NCI-H2227 (cell line): Measurements from ENCODE around the gene FIZ1.
"Not testable (repeated sequence)": the region's sequence is repeated elsewhere in the genome, so short reads cannot be mapped to it uniquely, and the experiment has no call there.

Experiments used
- DNase-seq: peaks from one replicate; lab custom pipeline; 2025; ENCODE audit not compliant: unreplicated experiment; lab: John Stamatoyannopoulos, UW

The FIZ1 gene

GRCh38 chr19:55578031-55578760 is 21.1 kb downstream of the FIZ1 start:
- no peak for DNase-seq

DNA sequence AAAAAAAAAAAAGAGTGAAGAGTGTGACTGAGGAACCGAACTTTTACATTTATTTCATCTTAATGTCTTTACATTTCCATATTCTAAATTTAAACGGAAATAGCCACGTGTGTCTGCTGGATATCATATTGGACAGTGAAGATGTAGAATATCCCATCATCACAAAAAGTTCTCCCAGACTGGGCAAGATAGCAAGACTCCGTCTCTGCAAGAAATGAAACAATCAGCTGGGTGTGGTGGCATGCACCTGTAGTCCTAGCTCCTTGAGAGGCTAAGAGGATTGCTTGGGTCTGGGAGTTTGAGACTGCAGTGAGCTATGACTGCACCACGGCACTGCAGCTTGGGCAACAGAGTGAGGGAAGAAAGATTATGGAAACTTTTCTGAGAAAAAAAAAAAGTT is 22.6 kb downstream of the FIZ1 start:
- DNase-seq: no peak

- DNase-seq: not testable (repeated sequence)
Measured at GRCh38 chr19:55573929-55574328, 25.4 kb downstream of the FIZ1 start.

DNA sequence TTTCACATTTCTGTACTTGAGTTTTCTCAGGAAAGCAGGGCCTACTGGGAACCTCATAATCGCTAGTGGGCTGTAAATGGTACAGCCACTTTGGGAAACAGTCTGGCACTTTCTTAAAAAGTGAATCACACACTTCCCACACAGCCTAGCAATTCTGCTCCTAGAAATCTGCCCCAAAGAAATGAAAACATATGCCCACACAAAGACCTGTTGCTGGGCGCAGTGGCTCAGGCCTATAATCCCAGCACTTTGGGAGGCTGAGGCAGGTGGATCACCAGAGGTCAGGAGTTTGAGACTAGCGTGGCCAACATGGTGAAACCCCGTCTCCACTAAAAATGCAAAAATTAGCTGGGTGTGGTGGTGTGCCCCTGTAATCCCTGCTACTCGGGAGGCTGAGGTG is 29.8 kb downstream of the FIZ1 start:
- DNase-seq: not testable (repeated sequence)

DNA sequence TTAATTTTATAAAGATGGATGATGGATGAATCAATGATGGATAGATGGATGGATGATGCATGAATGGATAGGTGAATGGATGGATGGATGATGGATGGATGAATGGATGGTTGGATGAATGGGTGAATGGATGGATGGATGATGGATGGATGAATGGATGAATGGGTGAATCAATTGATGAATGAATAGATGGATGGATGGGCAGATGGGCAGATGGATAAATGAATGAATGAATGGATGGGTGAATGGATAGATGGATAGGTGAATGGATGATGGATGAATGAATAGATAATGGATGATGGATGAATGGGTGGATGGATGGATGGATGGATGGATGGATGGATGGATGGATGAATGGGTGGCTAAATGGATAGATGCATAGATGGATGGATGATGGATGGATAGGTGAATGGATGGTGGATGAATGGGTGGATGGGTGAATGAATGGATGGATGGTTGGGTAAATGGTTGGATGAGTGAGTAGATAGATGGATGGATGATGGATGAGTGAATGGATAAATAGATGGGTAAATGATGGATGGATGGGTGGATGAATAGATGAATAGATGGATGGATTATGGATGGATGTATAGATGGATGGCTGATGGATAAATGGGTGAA is 31.5 kb downstream of the FIZ1 start:
- no peak for DNase-seq

DNA sequence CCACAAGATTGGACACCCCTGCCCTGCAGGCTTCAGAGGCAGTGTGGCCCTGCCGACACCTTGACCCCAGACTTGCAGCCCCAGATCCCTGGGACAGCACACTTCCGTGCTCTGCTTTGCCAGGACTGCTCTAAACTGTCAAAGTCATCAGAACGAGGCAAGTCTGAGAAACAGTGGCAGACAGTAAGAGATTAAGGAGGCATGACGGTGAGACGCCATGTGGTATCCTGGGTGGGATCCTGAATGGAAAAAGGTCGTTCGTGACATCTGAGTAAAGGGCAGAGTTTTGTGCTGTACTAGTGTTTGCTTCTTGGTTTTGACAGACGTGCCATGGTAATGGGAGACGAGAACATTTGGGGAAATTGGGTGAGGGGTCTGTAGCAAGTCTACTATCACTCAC is 32.5 kb downstream of the FIZ1 start:
- DNase-seq: no peak

GRCh38 chr19:55563261-55563690 is 36.0 kb downstream of the FIZ1 start:
- DNase-seq: peak; percentile 81

GRCh38 chr19:55559684-55560083 is 39.6 kb downstream of the FIZ1 start:
- DNase-seq: no peak

- no peak for DNase-seq
Measured at GRCh38 chr19:55554741-55555152, 44.6 kb downstream of the FIZ1 start.

GRCh38 chr19:55554302-55554701 is 45.0 kb downstream of the FIZ1 start:
- DNase-seq: no peak

DNA sequence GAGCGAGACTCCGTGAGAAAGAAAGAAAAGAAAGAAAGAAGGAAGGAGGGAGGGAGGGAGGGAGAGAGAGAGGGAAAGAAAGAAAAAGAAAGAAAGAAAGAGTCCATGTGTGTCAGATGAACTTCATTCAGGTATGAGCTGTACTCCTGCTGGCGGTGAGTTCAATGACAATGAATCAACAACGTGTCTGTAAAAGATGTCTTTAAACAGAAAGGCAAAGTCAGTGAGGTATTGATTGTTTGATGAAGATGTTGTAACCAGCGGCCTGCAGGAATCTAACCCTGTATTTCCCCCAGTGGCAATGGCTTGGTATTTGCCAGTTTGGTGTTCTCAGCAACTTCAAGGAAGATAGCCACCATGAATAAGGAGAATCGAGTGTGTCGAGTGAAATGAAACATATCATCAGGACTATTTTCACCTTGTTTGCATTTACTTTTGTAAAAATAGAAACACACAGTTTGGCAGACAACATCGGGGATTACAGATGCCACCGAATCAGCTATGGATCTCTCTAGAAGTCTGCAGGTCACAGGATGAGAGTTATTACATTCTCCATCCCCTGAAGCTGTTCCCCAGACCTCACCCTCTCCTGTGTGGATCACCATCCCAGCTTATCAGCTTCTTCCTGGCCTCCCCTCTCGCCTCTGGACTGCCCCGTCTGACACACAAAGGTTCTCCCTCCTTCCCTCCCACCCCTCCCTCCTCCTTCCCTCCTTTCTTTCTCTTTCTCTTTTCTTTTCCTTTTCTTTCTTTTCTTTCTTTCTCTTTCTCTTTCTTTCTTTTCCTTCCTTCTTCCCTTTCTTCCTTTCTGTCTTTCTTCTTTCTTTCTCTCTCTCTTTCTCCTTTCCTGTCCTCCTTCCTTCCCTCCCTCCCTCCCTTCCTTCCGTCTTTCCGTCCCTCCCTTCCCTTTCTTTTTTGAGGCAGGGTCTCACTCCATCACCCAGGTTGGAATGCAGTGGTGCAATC is 45.8 kb downstream of the FIZ1 start:
- DNase-seq: no peak

DNA sequence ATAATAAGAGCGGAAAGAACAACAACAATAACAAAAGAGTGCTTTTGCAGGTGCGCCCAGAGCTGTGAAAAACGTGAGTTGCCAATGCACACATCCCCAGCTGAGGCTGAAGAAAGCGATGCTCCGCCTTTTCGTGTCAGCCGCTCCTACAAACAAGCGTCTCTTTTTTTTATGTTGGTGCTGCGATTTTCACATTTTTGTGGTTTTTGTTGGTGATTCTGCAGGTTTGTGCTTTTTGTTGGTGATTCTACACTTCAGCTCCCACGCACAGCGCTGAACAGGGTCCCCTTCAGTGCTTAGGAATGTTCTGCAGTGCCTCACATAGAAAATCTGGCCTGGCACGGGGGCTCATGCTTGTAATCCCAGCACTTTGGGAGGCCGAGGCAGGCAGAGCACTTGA is 46.7 kb downstream of the FIZ1 start:
- no peak for DNase-seq

- no peak for DNase-seq
Measured at GRCh38 chr19:55552206-55552605, 47.1 kb downstream of the FIZ1 start.

DNA sequence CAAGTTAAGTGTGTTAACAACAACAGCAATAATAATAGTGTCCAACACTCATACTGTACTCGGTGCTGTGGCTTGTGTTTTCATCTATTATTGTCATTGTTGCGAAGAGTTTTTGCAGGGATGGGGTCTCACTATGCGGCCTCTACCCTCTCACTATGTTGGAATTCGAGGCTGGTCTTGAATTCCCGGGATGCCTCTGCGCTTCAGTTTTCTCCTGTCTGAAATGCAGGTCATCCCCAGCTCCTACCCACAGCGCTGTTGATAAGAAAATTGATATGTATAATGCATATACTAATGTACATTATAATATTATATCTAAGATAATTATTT is 49.0 kb downstream of the FIZ1 start:
- no peak for DNase-seq

DNA sequence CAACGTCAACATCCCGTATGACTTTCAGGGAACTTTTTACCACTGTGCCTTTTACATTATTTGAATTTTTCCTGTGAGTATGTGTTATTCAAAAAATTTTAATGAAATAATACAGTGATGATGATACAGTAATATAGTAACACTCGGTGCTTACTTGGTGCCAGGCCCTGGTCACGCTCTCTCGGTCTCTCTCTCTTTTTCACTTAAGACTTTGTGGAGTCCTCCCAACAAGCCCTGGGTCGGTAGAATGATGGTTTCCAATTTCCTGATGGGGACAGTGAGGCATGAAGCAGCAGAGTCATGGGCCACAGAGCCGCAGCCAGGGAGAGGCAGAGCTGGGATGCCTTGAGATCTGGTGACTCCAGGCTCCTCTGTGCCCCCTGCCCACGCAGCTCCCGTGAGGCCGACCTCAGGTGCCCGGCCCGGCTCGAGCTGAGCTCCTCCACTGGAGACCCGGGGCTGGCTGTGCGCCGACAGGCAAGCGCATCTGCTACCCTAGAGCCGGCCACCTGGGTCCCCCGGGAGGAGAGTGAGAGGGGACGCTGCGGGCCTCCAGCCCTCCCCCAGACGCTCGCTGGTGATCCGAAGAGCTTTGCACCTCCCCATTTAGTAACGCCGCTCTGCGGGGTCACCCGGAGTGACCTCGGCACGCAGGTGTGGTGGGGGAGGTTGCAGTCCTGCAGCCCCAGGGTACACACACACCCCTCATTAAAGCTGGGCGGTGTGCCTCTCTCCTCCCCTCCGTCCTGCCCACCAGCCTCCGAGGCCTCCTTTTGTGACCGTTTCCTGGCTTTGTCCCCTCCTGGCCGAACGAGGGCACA is 49.6 kb downstream of the FIZ1 start:
- peak; percentile 81 for DNase-seq

- no peak for DNase-seq
Measured at GRCh38 chr19:55546822-55547614, 52.3 kb downstream of the FIZ1 start.

DNA sequence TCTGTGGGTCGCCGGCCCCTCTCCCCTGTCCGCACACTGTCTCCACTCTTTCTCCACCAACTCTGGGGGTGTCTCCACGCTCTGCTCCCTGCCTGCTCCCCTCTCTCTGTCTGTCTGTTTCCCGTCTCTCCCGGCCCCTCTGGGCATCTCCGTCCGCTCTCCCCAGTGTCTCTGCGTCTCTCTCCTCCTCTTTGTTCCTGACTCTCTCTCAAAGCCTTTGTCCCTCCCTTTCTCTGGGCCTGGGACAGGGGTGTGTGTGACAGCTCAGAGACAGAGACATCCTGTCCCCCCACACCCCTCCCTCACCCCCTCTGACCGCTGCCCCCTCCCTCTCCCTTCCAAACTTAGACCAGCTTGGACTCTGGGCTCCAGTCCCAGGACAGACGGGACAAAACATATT is 53.3 kb downstream of the FIZ1 start:
- no peak for DNase-seq

DNA sequence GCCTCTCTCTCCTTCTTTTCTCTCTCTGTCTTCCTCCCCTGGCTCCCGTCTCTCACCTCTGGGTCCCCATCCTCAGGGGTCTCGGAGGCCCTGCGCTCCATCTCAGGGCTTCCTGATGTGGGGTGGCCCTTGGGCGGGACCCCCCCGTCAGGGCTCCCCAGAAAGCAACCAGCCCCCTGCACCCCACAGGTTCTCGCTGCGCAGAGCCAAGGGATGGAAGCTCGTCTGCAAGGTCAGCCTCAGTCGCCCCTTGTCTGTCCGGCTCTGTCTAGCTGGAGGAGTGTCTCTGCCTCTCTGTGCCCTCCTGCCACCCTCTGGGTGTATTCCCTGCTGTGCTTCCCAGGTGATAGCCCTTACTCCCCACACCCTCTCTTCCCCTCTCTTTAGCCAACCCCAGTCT is 53.9 kb downstream of the FIZ1 start, which contains the start of gene SBK3:
SBK3 (minus strand) TSS at position 101 of the 400 bp plus-strand sequence; CDS start at position 101, 0 bp downstream.
- no peak for DNase-seq

DNA sequence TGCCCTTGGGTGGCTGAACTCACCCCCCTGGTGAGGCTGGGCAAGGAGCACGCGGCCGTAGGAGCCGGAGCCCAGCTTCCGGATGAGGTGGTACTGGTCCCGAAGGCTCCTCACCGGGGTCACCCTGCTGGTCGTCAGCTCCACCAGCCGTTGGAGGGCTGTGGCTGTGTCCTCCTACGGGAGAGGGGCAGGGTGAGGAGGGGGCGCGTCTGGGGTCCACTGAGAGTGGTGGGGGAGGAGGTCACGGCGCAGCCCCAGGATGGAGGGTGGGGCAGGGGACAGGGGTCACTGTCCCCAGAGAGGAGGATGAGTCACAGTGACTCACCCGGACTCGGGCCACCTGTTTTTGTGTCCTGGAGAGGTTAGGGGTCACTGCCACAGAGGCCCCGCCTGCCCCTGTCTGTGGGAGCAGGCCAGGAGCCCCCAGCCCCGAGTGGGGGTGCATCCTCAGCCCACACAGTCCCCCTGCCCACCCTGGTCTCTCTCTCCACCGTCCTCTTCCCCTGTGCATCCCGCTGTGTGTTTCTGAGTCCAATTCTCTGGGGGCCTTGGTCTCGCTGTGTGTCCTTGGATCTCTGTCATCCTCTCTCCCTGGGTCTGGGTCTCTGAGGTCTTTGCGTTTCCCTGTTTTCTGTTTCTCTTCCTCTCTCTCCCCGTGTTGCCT is 54.4 kb downstream of the FIZ1 start:
- no peak for DNase-seq
